Choroid plexus epithelial cell (primary cell): Measurements from ENCODE around the gene ABHD12B.

ENCODE experiments used
- DNase-seq: peaks from one replicate; pipeline ENCODE4 v3.0.0-alpha.2; 2010; ENCODE audit warnings: low read depth
- H3K4me3 ChIP-seq: 2 replicates; pipeline ENCODE4 v1.5.1; 2011; ENCODE audit warnings: low read depth, mild to moderate bottlenecking, control low read depth, low read length, moderate library complexity
- CTCF ChIP-seq: conservative IDR thresholded peaks from 2 replicates; pipeline ENCODE4 v1.5.1; 2011; ENCODE audit warnings: low read depth, mild to moderate bottlenecking, control low read depth, inconsistent platforms, low read length, moderate library complexity

The ABHD12B gene

GRCh38 chr14:50828721-50829488 is 42.9 kb upstream of the ABHD12B start:
- no peak for TF ChIP-seq CTCF
- H3K4me3 ChIP-seq: peak overlapping the region; percentile 80
- DNase-seq: no peak

- DNase-seq: no peak
- peak overlapping the region; percentile 80 for H3K4me3 ChIP-seq
- TF ChIP-seq CTCF: no peak
Measured at GRCh38 chr14:50829489-50830043, 42.3 kb upstream of the ABHD12B start.

- no peak for TF ChIP-seq CTCF
- peak overlapping the region; percentile 80 for H3K4me3 ChIP-seq
- DNase-seq: peak; percentile 54
Measured at GRCh38 chr14:50830044-50830931, 41.6 kb upstream of the ABHD12B start.

GRCh38 chr14:50830932-50831725 is 40.7 kb upstream of the ABHD12B start, which contains the start of gene NIN:
TSS of gene NIN (minus strand) at chr14:50831162. CDS start at chr14:50822056, 9,106 bp downstream.
- H3K4me3 ChIP-seq: peak within 1 kb of the TSS; percentile 80
- DNase-seq: peak; percentile 81
- no peak for TF ChIP-seq CTCF

GRCh38 chr14:50831726-50832168 is 40.1 kb upstream of the ABHD12B start:
- no peak for TF ChIP-seq CTCF
- DNase-seq: no peak
- H3K4me3 ChIP-seq: peak overlapping the region; percentile 80

GRCh38 chr14:50832935-50833630 is 38.8 kb upstream of the ABHD12B start:
- no peak for DNase-seq
- TF ChIP-seq CTCF: no peak
- no peak overlapping the region for H3K4me3 ChIP-seq
